GM18868 (cell line): ENCODE data around the gene OR2A42.
"Not testable (repeated sequence)": the region's sequence is repeated elsewhere in the genome, so short reads cannot be mapped to it uniquely, and the experiment has no call there.

Experiments
- ATAC-seq: cut with Tn5 transposase; IDR thresholded peaks from one replicate; pipeline ENCODE4 v1.9.1; 2021; ENCODE audit warnings: mild to moderate bottlenecking, moderate library complexity; ENCODE audit not compliant: unreplicated experiment

OR2A42 gene, protein sequence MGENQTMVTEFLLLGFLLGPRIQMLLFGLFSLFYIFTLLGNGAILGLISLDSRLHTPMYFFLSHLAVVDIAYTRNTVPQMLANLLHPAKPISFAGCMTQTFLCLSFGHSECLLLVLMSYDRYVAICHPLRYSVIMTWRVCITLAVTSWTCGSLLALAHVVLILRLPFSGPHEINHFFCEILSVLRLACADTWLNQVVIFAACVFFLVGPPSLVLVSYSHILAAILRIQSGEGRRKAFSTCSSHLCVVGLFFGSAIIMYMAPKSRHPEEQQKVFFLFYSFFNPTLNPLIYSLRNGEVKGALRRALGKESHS

DNA sequence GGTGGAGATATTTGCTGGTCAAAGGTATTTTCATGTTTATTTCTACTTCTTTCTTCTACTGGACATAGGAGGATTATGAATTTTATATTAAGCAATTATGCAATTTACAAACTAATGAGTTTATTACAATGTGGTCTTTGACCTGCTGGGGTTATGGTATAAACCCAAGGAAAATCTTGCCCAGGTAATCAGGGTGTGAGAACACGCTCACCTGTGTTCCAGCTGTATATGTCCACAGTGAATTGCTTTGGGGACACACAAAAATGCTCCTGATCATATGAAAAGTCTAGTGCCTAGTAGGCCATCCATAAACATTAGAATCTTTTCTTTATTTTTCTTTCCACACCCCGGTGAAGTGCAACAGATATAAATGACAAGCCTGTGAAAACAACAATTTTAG lies at the start of gene OR2A42:
OR2A42 (minus strand) TSS at position 241 of the 400 bp plus-strand sequence. CDS start 6,762 bp downstream, outside the sequence.
- not testable (repeated sequence) for ATAC-seq

DNA sequence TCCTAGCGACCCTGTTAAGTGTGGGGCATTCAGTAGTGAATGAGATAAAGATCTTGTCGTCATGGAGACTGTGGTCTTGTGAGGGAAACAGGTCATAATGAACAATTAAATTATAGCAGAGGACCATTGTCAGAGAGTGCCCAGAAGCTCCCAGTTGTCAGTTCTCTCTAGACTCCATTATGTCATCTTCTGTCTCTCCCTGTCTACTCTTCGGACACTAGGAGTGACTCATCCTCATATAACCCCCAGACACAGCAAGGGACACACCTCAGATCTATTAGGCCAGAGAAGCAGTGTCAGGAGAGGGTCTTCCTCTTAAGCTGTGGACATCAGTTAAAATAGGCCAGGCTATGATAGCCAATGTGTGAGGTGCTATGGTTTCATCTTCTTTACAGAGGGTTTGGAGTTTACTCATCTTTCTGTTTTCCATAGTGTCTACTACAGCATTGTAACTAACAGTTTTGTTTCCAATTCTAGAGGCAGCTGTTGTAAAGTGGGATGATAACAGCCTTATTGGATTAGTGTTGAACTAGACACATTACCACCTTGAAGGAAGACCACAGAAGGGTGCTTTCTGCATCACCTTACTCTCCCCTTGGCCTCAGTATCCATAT lies 47.9 kb upstream of the OR2A42 start:
- not testable (repeated sequence) for ATAC-seq

DNA sequence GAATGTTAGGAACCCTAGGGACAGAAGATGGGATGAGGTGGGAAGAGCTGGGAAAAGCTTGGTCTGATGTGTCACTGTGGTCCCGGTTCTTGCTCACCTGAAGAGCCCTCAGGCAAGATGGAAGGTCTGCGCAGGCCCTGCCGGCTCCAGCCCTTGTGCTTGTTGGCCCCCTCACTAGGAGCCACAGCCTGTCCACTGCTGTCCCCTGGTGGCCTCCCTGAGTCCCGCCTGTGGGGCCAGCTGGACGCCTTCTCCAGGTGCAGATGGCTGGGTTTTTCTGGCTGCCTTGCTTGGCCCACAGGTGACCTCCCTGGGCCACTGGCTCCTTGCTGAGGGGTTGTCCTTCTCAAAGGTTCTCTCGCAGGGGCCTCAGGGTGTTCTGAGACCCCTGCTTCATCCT lies 44.3 kb upstream of the OR2A42 start:
- ATAC-seq, result not testable (repeated sequence)

DNA sequence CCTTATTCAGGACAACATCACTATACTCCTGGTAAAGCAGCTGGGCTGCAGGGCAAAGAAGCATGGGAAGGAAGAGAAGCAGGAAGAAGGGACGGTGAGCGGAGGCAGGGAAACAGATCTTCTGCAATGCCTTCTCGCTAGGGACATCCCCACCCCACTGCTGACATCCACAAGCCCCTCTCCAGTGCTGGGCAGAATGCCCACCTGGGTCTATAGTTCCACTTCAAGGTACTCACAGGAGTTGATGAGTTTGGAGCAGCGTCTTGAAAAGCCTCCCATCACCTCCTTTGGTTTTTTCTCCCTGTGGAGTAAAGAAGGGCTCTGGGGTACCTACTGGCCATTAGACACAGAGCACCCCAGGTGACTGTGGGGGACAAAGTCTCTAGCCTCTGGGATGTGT lies 43.1 kb upstream of the OR2A42 start:
- ATAC-seq, result not testable (repeated sequence)

DNA sequence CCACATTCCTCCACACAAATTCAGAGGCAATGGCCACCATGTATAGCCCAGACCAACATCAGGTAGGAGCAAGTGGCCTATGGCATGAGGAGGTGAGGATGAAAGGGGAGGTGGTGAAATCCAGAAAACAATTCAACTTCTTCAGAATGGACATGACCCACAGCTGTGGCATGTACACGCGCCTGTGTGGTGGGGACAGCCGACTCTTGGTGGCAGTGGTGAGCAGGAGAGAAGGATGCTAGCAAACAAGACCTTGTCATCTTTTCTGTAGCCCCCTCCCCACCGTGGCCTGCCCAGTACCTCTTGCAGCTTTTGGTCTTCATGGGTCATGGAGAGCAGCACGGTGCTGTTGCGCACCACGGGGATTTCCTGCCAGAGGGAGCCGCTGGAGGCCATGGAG lies 42.6 kb upstream of the OR2A42 start:
- ATAC-seq, result not testable (repeated sequence)

DNA sequence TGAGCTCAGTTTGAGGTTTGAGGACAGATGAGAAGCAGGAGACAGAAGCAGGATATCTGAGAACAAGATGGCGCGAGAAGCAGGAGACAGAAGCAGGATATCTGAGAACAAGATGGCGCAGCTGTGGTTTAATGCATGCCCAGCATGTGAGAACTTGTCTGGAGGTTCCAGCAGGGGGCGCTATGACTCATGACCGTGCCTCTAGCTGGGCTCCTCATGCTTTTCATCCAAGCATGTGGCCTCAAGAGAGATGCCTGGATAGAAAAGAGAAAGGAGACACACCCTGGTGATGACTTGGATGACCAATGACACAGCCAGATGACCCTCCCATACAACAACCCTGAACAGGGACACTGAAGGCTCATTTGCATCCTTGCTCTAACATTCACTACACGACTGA lies 40.6 kb upstream of the OR2A42 start:
- ATAC-seq, result not testable (repeated sequence)

DNA sequence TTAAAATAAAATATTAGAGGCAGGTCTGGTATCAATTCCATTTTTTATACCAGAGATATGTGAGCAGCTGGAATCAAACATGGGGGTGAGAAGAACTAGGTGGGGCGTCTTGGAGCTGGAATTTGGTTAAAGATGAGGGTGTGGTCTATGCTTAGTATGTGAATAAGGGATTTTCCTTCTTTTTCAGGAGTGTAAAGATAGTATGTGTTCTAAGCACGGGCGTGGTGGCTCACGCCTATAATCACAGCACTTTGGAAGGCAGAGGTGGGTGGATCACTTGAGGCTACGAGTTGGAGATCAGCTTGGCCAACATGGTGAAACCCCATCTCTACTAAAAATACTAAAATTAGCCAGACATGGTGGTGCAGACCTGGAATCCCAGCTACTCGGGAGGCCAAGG lies 35.9 kb upstream of the OR2A42 start:
- not testable (repeated sequence) for ATAC-seq

DNA sequence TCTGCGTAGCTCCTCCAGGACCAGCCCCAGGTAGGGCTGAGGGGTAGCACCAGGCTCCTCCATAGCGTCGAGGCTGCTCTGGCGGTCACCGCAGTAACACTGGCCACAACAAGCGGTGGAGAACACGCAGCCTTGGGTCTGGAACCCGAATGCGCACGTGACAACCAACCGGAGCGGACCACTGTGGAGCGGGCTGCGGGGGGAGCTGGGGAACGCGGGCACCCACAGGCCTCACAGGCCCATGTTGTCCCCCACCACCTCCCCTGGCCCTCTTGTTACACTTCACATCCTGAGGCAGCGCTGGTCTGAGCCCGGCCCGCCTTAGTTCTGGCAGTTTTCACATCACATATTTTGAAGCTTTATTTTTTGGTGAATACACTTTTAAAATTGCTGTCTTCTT lies 29.8 kb upstream of the OR2A42 start, which contains the start of gene CTAGE8:
CTAGE8 (minus strand) TSS at position 101 of the 400 bp plus-strand sequence; CDS start at position 63, 38 bp downstream.
- ATAC-seq, result not testable (repeated sequence)

DNA sequence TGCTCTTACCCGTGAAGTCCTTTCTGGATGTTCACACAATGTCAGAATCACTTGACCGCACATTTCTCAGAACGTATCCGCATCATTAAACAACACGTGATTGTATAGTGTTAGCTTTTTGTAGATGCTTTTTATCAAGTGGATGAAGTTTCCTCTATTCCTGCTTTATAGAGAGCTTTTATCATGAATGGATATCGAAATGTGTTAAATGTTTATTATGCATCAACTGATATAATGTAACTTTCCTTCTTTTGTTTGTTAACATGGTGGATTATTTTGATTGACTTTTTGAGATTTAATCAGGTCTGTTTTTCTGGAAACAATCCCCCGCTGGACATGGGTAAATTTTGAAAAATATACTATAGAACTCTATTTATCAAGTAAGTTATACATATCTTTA lies 25.3 kb upstream of the OR2A42 start, which contains the start of gene OR2A7:
OR2A7 (minus strand) TSS at position 101 of the 400 bp plus-strand sequence. CDS start 5,164 bp downstream, outside the sequence.
- ATAC-seq, result not testable (repeated sequence)

DNA sequence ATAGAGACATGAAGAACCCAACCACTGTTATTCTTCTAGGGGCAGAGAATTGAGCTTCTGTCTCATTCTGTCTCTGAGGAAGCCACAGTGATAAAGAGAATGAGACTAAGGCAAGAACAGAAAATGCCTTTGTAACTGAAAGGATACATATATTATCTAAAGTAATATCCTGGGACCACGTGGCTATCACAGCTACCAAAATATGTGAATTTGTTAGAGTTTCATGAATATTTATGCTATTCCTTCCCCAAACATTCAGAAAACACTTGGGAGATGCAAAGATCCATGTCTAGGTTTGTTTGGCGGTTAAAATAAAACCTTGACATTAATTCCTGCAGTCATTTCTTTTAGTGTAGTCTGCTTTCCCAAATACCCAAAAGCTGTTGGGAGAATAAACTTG lies 22.7 kb upstream of the OR2A42 start:
- not testable (repeated sequence) for ATAC-seq

DNA sequence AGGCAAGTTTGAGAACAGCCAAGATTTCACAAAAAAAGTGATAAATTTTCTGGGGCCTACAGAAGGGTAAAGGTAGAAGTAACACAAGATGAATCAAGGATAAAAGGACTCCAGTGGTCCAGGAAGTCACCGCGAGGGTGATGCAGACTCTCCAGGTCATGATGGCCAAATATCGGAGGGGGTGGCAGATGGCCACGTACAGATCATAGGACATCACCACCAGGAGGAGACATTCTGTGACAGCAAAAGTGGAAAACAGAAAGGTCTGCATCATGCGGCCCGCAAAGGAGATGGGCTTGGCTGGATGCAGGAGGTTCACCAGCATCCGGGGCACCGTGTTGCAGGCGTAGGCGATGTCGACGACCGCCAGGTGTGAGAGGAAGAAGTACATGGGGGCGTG lies 19.7 kb upstream of the OR2A42 start:
- not testable (repeated sequence) for ATAC-seq

DNA sequence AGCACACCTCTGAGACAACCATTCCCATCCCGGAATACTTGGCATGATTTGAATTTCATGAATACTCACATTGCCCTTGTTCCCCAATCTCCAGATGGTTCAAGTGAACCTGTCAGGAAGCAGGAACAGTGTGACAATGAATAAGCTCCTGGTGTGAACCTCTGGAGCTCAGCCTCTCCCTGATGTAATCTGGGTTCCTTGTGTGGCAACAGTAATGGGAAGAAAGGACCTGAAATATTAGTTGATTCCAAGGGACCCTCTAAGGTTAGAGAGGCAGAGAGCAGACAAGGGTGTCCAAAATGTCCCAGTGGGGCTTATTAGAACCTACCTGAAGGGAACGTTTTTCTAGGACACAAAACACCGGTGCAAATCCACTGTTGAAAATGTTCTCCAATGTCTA lies 16.7 kb upstream of the OR2A42 start:
- ATAC-seq, result no peak

DNA sequence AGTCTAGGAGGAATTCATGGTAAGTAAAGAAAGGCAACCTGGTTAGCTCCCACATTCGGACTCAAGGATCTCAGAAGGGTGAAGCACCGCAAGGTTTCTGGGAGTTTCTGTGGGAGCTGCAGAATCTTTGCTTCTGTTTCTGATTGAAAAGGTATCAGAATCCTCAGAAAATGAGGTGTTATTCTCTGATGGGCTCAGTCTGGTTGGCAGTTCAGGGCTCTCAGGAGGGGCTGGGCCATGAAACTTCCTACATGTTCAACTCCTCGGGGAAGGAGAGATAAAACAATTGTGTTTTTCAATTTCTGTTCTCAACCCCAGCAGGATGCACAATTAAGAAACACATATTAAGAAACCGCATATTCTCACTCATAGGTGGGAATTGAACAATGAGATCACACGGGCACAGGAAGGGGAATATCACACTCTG lies 16.1 kb upstream of the OR2A42 start:
- ATAC-seq, result no peak

DNA sequence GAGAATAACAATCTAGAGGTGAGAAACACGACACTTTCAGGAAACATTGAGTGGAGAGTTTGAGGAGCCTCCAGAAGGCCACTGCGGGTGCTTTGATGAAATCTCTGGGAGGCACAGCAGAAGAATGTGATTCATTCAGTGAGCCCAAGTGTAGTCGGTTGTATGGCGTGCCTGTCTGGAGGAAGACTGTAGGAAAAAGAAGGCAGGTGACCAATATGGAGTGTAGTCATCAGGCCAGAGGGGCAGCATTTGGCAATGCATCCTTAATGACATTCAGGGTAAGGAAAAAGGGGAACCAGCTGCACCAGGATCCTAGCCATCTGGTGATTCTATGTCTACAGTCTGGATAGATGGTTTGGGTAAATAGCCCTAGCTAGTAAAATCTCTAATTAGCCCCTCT lies 12.9 kb upstream of the OR2A42 start:
- ATAC-seq, result not testable (repeated sequence)

DNA sequence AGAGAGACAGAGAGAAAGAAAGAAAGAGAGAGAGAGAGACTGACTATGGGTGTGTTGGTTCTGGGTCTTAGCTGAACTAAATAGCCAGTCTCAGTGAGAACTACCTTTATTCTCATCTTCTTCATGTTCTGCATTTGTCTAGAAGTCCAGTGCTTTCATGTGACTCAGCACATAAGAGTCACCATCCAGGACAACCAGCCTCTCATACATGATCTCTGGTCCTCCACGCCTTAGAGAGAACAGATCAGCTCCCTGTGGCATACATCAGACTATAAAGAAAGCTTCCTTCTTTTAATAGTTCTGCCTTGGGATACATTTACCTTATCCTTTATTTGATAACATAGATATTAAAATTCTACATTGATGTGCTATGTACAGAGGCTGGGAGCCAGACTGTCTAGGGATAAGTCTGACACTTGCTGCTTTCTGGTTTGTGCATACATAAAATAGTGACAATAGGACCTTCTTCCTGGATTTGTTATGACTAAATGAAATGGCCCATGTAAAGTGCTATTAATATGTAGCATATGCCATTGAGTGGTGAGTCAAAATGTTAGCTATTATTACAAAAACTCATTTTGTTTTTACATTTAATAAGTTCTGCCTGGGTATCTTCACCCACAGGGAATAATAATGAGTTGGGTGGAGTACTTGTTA lies 8.4 kb upstream of the OR2A42 start:
- peak; percentile 41 for ATAC-seq

DNA sequence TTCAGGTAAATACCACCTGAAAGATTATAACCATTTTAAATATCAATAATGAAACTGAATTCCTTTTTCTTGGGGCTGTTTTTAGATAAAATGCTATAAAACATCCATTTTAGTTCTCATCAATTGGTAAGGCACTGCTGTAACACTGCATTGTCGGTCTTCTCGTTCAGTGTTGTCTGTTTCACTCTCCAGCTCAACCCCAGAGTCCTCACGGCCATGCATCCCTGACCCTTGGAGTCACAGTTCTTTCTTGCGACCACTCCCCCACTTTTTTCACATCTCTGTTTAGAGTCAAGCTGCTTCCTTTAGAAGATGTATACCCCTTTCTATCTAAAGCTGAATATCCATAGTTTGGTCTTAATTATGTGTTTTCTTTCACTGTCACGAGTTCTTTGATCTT lies 7.6 kb upstream of the OR2A42 start:
- ATAC-seq, result not testable (repeated sequence)

DNA sequence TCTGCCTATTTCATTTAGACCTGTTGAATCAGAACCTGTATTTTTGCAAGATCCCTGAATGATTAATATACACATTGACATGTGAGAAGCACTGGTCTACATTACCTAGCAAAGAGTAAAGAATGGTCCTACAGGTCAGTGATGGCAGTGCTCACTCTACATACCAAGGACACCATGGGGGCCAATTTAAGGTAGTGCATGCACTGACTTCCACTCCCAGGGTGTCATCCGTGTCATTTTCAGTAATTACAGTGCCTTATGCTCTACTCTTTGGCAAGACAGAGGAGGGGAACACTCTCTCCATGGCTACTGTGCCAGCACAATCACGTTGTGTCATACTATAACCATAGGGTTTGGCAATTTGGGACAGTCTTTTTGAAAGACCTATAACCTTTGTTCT lies 6.0 kb upstream of the OR2A42 start:
- not testable (repeated sequence) for ATAC-seq

DNA sequence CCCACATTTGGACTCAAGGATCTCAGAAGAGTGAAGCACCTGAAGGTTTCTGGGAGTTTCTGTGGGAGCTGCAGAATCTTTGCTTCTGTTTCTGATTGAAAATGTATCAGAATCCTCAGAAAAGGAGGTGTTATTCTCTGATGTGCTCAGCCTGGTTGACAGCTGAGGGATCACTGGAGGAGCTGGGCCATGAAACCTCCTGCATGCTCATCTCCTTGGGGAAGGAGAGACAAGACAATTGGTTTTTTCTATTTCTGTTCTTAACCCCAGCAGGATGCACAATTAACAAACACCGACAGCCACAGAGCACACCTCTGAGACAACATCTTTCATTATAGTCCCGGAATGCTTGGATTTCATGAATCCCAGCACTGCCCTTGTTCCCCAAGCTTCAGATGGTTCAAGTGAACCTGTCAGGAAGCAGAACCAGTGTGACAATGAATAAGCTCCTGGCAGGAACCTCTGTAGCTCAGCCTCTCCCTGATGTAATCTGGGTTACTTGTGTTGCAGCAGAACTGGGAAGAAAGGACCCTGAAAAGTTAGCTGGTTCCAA lies 799 bp downstream of the OR2A42 start:
- ATAC-seq, result not testable (repeated sequence)

DNA sequence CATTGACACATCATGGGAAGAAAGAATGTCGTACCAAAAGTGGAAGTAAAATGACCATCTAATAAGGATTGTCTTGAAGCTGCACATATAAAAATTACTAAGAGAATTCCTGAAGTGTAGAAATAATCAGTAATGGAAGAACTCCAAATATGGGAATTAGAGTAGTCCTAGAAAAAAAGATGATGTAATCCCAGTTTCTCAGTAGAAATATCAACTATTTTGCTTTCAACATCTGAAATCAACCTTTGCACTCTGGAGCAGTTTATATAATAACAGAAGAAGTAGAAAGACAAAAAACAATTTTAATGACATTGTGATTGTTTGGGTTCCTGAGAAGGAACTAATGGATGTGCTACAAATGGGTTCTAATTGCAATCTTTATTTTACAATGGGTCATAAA lies 6.4 kb downstream of the OR2A42 start:
- not testable (repeated sequence) for ATAC-seq

DNA sequence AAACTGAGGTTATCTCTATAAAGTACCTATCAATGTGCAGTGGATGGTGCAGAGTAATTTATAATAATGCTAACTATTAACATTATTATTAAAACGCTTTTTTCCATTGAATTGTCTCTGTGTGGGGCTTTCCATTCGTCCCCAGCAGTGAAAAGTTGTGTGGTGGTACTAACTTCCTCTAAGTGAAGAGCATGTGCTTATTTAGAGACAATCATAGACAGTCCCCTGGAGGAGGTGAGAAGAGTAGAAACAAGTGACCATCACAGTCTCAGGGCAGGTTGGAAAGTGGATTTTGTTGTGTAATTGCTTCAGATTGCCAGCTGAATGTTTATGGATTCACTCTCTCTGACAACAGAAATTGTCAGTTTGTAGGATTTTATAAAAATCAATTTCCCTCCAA lies 8.4 kb downstream of the OR2A42 start:
- not testable (repeated sequence) for ATAC-seq

DNA sequence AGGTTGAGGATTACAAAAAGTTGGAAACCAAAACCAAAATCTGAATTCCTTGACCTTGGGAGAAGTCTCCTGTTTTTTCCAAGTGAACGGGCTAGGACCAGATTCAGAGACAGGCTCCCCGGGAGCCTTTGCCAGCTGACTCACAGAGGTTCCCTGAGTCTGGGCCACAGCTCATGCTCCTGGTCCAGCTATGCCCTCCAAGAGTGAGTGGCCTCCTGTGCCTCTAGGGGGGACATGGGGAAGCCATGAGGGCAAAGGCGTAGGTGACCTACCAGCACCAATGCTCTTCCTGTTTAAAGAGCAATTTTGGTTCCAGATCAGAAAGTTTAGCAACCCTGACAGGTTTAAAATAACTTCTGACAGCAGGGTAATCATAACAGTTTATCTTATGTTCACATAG lies 10.6 kb downstream of the OR2A42 start:
- ATAC-seq, result not testable (repeated sequence)
